BLaER1 treated with 17β-estradiol and CSF1 and Interleukin-3, amounts not matched to agents 10 nM and 100 nM (cell line): ENCODE measurements around the gene AATF.

Experiments
- H3K27ac ChIP-seq, 11 experiments: shearing (Covaris generic); formaldehyde crosslinking; 2 replicates each; pipeline ENCODE4 v1.8.1; 2022
- H3K27me3 ChIP-seq, 11 experiments: shearing (Covaris generic); formaldehyde crosslinking; 2 replicates each; pipeline ENCODE4 v1.8.1; 2022
- H3K36me3 ChIP-seq, 11 experiments: shearing (Covaris generic); formaldehyde crosslinking; 2 replicates each; pipeline ENCODE4 v1.8.1; 2022
- H3K4me1 ChIP-seq, 10 experiments: shearing (Covaris generic); formaldehyde crosslinking; 2 replicates each; pipeline ENCODE4 v1.8.1; 2022
- H3K4me2 ChIP-seq, 11 experiments: shearing (Covaris generic); formaldehyde crosslinking; 2 replicates each; pipeline ENCODE4 v1.8.1; 2022
- H3K4me3 ChIP-seq, 10 experiments: shearing (Covaris generic); formaldehyde crosslinking; 2 replicates each; pipeline ENCODE4 v1.8.1; 2022
- H3K9ac ChIP-seq, 11 experiments: shearing (Covaris generic); formaldehyde crosslinking; 2 replicates each; pipeline ENCODE4 v1.8.1; 2022
- H3K9me3 ChIP-seq, 11 experiments: shearing (Covaris generic); formaldehyde crosslinking; replicated peaks in 1 of 11; 2 replicates each; pipeline ENCODE4 v1.8.1; 2022
- H4K20me1 ChIP-seq, 11 experiments: shearing (Covaris generic); formaldehyde crosslinking; 2 replicates each; pipeline ENCODE4 v1.8.1; 2022
- Cebpa-rat ChIP-seq, 11 experiments: shearing (Covaris generic); IDR thresholded peaks; 2 replicates each; pipeline ENCODE4 v1.8.1; 2022

Gene AATF

DNA sequence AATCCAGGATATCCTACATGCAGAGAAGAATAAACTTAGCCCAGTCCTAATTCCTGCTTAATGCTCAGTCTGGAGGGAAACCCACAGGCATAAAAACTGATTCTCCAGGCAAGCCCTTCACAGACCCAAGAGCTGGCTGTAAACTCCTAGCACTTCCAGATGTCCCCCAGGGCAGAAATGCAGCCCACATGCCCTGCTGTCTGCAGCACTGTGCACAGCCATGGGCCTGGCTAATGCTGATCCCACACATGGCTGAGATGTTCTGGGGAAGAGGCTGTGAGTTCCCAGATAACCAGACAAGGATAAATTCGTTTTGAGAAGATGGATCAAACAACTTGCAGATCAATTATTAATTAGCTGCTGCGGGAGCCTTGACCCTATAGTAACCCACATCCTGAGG is 148.4 kb downstream of the AATF start:
- H3K9ac ChIP-seq: no peak overlapping the region
- no peak for TF ChIP-seq Cebpa-rat (IDR thresholded peaks at IDR 0.05)
- H3K36me3 ChIP-seq: peaks cover 74 to 100% (median 93%) of the 10 kb centered on the region in 11 experiments
- no peak overlapping the region for H3K4me2 ChIP-seq
- no peaks in the 10 kb centered on the region for H3K9me3 ChIP-seq
- no peaks in the 10 kb centered on the region for H3K27me3 ChIP-seq
- H4K20me1 ChIP-seq: no peaks in the 10 kb centered on the region
- peaks cover 0 to 29% (median 13%) of the 10 kb centered on the region in 10 experiments; a peak in 15 of 20 replicates for H3K4me1 ChIP-seq
- H3K4me3 ChIP-seq: no peak overlapping the region
- no peak overlapping the region for H3K27ac ChIP-seq

DNA sequence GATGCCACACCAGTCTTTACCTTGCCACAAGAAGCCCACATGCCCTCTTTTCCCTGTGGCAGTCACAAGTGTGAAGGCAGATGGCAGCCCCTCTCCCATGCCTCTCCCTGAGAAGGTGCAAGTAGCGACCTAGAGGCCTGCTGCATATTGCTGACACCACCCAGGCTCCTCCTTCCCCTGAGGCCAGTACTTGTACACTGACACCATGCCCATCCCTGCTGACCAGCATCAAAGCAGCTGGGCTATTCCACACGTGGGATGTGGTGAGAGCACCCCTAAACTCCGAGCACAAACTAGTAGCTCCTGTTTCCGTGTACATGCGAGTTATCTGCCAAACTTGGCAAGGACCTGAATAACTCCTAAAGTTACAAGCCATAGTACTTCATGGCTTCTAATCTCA is 149.4 kb downstream of the AATF start:
- peaks cover 80 to 100% (median 93%) of the 10 kb centered on the region in 11 experiments for H3K36me3 ChIP-seq
- H3K4me3 ChIP-seq: no peak overlapping the region
- H3K4me2 ChIP-seq: no peak overlapping the region
- H4K20me1 ChIP-seq: no peaks in the 10 kb centered on the region
- 0 out of 22 replicates have a peak overlapping the region, but pooled peaks of 1 of the 11 experiments have one; percentile 2 for H3K27ac ChIP-seq
- H3K27me3 ChIP-seq: no peaks in the 10 kb centered on the region
- peaks cover 0 to 21% (median 12%) of the 10 kb centered on the region in 10 experiments; a peak in 10 of 20 replicates for H3K4me1 ChIP-seq
- H3K9me3 ChIP-seq: no peaks in the 10 kb centered on the region
- H3K9ac ChIP-seq: no peak overlapping the region
- TF ChIP-seq Cebpa-rat (IDR thresholded peaks at IDR 0.05): no peak

DNA sequence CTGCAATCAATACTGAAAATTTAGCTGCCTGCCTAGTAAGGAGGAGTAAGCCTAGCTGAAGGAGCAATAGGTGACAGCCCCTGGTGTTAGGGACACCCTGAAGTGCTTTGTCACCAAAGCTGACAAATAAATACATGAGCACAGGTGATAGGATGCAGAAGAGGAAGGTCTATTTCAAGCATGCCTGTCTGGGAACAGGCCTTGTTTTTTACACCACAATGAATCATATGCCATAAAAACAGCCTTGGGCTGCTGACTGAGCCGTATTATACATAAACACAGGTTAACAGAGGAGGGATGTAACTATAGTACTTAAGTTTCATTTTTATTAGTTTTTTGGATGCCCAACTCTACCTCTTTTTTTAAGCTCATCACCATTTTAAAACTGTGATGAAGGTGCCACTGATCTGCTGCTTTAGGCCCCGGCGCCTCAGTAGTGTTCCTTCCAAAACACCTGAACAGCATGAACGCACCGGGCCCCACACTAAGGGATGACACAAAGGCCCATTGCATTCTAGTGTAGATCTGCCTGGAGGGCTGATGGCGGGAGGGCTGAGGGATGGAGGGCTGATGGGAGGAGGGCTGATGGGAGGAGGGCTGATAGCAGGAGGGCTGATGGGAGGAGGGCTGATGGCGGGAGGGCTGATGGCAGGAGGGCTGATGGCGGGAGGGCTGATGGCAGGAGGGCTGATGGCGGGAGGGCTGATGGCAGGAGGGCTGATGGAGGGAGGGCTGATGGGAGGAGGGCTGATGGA is 150.3 kb downstream of the AATF start:
- Histone ChIP-seq H3K4me2 (no peak overlapping the region), H3K4me3 (no peak overlapping the region), H3K4me1 (peaks cover 0 to 21% (median 12%) of the 10 kb centered on the region in 10 experiments; a peak in 10 of 20 replicates), H4K20me1 (no peaks in the 10 kb centered on the region), H3K27ac (peak overlapping the region in 2 of 11 experiments; percentile 2 to 34; a peak in 2 of 22 replicates), H3K9me3 (no peaks in the 10 kb centered on the region), H3K27me3 (no peaks in the 10 kb centered on the region), H3K36me3 (peaks cover 79 to 100% (median 93%) of the 10 kb centered on the region in 11 experiments), H3K9ac (no peak overlapping the region)
- no peak for TF ChIP-seq Cebpa-rat (IDR thresholded peaks at IDR 0.05)

DNA sequence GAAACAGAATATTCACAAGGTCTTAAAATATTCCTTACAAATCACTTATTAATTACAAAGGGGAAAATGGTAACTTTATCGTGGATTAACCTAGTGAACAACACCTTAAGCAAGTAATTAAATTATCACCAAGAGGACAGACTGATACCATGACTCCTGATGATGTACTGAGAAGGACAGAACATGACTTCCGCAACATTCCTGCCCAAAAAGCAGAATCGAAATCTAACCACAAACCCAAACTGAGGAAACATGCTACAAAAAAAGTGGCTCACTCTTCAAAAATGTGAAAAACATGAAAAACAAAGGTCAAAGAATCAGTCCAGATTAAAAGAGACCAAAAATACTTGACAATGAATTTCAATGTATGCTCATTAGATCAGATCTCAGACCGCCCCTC is 151.5 kb downstream of the AATF start:
- no peaks in the 10 kb centered on the region for H3K27me3 ChIP-seq
- TF ChIP-seq Cebpa-rat (IDR thresholded peaks at IDR 0.05): no peak
- no peak overlapping the region for H3K4me3 ChIP-seq
- no peaks in the 10 kb centered on the region for H4K20me1 ChIP-seq
- peaks cover 0 to 21% (median 12%) of the 10 kb centered on the region in 10 experiments; a peak in 10 of 20 replicates for H3K4me1 ChIP-seq
- H3K9me3 ChIP-seq: no peaks in the 10 kb centered on the region
- H3K9ac ChIP-seq: no peak overlapping the region
- H3K4me2 ChIP-seq: peak overlapping the region in 5 of 11 experiments; percentile 7 to 37 (median 25); a peak in 6 of 22 replicates
- peaks cover 79 to 100% (median 93%) of the 10 kb centered on the region in 11 experiments for H3K36me3 ChIP-seq
- peak overlapping the region in 2 of 11 experiments; percentile 35 to 50; a peak in 3 of 22 replicates for H3K27ac ChIP-seq

DNA sequence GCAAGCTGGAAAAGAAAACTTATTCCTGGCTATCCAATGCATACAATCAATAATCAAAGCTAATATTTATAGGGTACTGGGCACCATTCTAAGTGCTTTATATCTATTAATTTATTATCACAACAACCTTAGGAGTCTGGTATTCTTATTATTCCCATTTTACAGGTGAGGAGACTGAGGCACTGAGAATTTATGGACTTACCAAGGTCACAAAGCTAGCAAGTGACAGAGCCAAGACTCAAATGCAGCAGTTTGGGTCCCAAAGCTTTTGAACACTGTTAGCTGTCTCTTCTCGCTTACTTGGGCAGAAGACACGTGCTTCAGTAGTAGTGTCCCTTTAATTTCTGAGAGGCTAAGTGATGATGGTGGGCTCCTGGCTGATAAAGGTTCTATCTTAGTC is 152.6 kb downstream of the AATF start:
- no peak for TF ChIP-seq Cebpa-rat (IDR thresholded peaks at IDR 0.05)
- Histone ChIP-seq H3K36me3 (peaks cover 74 to 100% (median 92%) of the 10 kb centered on the region in 11 experiments), H3K9me3 (no peaks in the 10 kb centered on the region), H3K4me2 (no peak overlapping the region), H3K27ac (no peak overlapping the region), H4K20me1 (no peaks in the 10 kb centered on the region), H3K4me3 (no peak overlapping the region), H3K27me3 (no peaks in the 10 kb centered on the region), H3K4me1 (peaks cover 0 to 21% (median 12%) of the 10 kb centered on the region in 10 experiments; a peak in 10 of 20 replicates), H3K9ac (no peak overlapping the region)

DNA sequence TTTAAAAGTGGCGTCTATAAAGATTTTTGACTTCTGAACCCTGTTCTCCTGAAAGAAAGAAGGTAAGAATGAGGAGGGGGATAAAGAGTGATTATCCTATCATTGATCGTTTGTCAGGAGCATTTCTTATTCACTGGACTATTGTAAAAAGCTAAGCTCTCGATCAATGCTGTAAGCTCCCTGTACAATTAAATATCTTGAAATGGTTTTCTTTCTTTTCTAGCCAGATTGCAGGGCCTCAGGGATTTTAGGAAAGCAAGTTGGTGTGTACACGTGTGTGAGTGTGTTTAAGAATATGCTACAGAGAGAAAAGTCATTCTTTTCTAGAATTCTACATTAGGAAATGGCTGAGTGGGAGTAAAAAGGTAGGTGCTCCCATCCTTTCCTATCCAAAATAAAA is 154.5 kb downstream of the AATF start:
- no peak overlapping the region for H3K4me3 ChIP-seq
- peaks cover 72 to 100% (median 92%) of the 10 kb centered on the region in 11 experiments for H3K36me3 ChIP-seq
- H3K27ac ChIP-seq: no peak overlapping the region
- no peaks in the 10 kb centered on the region for H3K9me3 ChIP-seq
- no peaks in the 10 kb centered on the region for H4K20me1 ChIP-seq
- H3K9ac ChIP-seq: no peak overlapping the region
- no peaks in the 10 kb centered on the region for H3K27me3 ChIP-seq
- TF ChIP-seq Cebpa-rat (IDR thresholded peaks at IDR 0.05): no peak
- H3K4me1 ChIP-seq: peaks cover 0 to 21% (median 12%) of the 10 kb centered on the region in 10 experiments; a peak in 10 of 20 replicates
- no peak overlapping the region for H3K4me2 ChIP-seq

DNA sequence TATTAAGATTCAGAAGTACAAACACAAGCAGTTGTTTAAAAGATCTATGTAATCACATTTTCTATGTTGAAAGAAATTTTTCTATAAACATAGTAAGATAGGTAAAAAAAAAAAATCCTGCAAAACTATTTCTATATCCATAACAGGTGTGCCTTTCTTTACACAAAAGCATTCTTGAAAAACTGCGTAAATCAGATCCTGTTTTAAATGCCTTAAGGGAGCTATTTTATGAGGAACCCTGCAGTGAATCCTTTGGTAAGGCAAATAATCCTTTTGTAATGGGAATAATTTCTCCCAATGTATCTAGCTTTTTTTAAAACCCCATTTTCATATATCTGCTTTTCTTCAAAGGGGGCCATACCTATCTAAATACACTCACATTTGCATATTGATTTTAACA is 157.3 kb downstream of the AATF start:
- Histone ChIP-seq H3K27ac (no peak overlapping the region), H3K9ac (no peak overlapping the region), H4K20me1 (no peaks in the 10 kb centered on the region), H3K9me3 (no peaks in the 10 kb centered on the region), H3K4me3 (no peak overlapping the region), H3K36me3 (peaks cover 89 to 100% (median 98%) of the 10 kb centered on the region in 11 experiments), H3K4me2 (no peak overlapping the region), H3K4me1 (peaks cover 0 to 2% (median 0%) of the 10 kb centered on the region in 10 experiments; a peak in 2 of 20 replicates), H3K27me3 (no peaks in the 10 kb centered on the region)
- no peak for TF ChIP-seq Cebpa-rat (IDR thresholded peaks at IDR 0.05)
